Thyroid gland (tissue), 4 donors: Measurements from ENCODE around the gene ITM2B.

Experiments
- CTCF ChIP-seq, 6 experiments: fragments of 200-600 bp in 3 of 6; fragments of 450-650 bp in 3 of 6; sonication (generic) in 3 of 6; IDR thresholded peaks; one replicate each; pipeline ENCODE4 v1.5.1; 2016 to 2019; ENCODE audit warnings: antibody characterized with exemption in 6 of 6, mild to moderate bottlenecking in 2 of 6, inconsistent platforms in 1 of 6, moderate library complexity in 1 of 6
- POLR2A ChIP-seq, 2 donors: fragments of 450-650 bp; IDR thresholded peaks; one replicate each; pipeline ENCODE4 v1.6.1; 2017; ENCODE audit warnings: antibody characterized with exemption in 2 of 2, mild to moderate bottlenecking in 2 of 2, moderate library complexity in 1 of 2

- TF ChIP-seq CTCF (IDR thresholded peaks at IDR 0.05) (no peak), POLR2A (IDR thresholded peaks at IDR 0.05) (no peak)
Observed at GRCh38 chr13:48318377-48318811, 85.4 kb downstream of the ITM2B start.
